HG03097 (cell line): ENCODE data around the gene NACC2.

Source experiments
- ATAC-seq: cut with Tn5 transposase; IDR thresholded peaks from one replicate; pipeline ENCODE4 v1.9.1; 2021; ENCODE audit not compliant: unreplicated experiment, low FRiP score

Gene NACC2

DNA sequence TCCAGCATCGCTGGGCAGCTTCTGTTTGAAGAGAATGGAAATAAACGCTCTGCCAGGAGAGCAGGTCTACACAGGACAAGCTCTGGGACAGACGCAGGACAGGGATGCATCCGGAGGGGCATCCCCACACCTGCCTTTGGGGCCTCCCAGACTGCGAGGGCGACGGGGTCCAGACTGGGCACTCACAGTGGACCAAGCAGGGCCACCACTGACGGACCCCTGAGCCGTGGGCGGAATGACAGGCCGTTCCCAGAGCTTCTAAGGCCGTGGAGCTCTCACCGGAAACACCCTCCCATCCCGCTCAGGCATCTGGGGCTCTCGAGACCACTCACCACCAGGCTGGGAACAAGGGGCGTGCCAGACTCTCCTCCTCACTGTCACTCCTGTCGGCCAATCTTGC, 34.1 kb upstream of the NACC2 start:
- no peak for ATAC-seq

DNA sequence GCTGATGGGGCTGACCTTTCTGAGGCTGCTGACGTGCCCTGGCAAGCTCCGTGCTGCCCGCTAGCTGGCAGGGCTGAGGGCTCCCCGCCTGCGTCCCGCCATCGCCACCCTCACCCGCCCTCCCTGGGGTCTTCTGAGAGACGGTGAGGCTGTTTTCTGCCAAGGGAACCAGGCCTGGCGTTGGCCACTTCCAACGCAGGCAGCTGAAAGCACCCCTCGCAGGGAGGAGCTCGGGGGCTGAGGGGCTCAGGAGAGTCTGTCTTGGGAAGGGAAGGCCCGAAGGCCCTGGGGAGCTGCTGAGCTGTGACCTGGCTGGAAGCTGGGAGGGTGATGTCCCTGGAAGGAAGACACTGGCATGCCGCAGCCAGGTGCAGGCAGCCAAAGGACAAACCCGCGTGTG, 33.3 kb upstream of the NACC2 start:
- no peak for ATAC-seq

DNA sequence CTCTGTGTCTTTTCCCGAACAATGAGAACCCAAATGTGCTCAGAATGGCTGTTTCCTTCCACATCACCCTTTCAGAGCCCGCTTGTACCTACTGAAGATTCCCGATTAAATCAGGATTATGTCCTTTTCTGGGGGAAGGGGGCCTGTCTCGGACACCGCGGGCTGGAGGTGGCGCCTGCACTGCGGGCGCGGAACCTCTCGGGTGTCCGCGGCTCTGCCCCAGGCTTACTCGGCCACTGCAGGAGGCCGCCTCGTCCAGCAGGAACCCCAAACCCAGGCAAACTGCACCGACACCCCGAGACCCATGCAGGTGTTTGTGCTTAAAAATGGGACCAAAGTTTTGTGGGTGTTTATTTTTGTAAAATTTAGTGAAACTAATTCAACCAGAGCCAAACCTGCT, 32.2 kb upstream of the NACC2 start:
- ATAC-seq: no peak

DNA sequence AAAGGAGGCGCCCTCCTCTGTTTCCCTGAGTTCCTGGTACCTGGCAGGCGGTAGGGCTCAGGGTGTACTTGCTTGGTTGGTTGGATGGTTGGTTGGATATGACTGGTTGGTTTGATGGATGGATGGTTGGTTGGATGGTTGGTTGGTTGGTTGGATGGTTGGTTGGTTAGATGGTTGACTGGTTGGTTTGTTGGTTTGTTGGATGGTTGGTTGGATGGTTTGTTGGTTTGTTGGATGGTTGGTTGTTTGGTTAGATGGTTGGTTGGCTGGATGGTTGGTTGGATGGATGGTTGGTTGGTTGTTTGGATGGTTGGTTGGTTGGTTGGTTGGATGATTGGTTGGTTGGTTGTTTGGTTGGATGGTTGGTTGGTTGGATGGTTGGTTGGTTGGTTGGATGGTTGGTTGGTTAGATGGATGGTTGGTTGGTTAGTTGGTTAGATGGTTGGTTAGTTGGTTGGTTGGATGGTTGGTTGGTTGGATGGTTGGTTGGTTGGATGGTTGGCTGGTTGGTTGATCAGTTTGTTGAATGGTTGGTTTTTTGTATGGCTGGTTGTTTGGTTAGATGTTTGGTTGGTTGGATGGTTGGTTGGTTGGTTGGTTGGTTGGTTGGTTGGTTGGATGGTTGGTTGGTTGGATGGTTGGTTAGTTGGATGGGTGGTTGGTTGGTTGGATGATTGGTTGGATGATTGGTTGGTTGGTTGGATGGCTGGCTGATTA, 30.0 kb upstream of the NACC2 start:
- no peak for ATAC-seq

DNA sequence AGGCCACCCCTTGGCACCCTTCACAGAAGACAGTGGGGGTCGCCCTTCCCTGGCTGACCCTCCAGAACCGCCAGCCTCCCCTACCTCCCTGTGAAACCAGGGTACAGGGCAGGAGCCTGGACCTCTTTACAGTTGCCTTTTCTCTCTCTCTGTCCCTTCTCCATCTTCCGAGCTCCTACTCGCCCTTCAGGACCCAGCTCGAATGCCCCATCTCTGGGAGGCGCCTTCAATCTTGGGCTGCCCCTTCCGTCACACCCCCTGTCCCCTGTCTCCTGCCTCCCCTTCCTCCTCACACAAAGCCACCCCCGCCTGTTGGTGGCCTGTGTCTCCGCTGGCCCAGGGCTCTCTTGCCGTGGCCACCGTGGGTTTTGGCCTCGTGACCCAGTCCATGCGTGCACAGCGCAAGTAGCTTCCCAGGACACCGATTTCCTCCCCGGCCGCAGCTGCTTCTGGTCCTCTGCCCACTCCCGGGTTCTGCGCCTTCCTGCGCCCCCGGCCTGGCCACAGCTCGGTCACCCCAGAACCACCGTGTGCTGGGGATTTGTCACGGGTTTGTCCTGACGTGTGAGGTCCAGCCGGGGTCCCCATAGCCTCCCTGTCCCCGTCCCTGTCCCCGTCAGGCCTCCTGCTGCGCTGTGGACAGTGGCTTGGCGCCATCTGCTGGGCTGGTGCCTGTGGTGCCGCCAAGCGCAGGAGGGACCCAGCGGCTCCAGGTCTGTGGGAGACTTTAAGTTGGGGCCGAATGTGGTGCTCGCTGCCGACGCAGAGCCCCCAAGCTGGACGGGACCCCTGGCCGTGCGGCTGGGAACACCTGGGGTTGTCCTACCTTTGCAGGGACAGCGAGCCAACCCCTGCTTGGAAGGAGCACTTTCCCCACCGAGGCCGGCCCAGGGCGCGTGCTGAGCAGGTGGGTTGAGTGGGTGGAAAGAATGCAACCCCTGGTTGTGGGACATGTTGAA, 27.6 kb upstream of the NACC2 start:
- ATAC-seq: no peak

DNA sequence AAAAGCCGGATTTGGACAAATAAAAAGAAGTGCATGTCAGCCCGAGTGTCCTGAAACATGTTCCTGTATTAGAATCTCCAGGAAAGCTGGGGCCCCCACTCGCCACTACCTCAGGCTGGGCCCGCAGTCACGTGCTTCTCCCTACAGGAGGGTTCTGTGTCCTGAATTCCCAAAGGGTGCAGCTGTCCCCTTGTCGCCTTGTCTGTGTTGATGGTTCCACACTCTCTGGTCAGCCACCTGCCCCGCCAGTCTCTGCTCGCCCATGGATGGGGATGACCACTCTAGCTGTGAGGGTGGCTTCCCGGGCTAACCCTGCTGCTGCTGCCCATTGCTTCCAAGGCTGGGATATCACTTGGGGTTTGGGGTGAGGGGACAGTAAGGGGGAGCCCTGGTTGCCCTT, 26.7 kb upstream of the NACC2 start:
- ATAC-seq: no peak

DNA sequence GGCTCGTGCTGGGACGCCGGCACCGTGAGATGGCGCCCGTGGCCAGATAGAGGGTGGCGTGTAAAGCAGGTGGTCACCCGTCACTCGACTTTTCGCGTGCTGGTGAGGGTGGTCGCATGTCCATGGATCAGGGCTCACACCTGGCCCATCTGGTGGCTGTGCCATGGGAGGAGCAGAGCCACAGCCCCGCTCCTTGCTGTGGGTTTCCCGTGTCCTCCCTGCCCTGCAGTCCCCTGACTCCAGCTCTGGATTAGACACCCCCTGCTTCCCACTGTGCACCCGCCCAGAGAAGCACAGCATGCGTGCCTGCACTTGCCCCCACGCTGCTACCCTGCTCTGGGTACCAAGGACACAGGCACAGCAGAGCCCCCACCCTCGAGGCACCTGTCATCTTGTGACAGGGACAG, 25.4 kb upstream of the NACC2 start:
- ATAC-seq: no peak

DNA sequence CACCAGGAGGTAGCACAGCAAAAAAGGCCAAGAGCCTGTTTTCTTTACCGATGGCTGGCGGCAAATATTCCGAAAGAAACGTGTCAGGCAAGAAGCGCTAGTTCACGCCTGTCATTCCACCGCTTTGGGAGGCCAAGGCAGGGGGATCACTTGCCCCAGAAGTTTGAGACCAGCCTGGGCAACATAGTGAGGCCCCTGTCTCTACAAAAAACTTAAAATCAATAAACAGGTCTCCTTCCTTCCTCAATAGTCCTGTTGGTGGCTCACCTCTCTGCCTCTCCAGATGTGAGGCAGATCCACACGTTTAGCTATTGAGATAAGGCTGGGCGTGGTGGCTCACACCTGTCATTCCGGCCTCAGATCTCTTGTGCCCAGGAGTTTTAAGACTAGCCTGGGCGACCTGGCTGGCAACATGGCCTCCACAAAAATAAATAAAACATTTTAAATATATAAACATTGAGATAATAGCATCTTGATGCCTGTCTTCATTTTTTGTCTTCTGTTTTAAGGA, 24.8 kb upstream of the NACC2 start:
- ATAC-seq: no peak

DNA sequence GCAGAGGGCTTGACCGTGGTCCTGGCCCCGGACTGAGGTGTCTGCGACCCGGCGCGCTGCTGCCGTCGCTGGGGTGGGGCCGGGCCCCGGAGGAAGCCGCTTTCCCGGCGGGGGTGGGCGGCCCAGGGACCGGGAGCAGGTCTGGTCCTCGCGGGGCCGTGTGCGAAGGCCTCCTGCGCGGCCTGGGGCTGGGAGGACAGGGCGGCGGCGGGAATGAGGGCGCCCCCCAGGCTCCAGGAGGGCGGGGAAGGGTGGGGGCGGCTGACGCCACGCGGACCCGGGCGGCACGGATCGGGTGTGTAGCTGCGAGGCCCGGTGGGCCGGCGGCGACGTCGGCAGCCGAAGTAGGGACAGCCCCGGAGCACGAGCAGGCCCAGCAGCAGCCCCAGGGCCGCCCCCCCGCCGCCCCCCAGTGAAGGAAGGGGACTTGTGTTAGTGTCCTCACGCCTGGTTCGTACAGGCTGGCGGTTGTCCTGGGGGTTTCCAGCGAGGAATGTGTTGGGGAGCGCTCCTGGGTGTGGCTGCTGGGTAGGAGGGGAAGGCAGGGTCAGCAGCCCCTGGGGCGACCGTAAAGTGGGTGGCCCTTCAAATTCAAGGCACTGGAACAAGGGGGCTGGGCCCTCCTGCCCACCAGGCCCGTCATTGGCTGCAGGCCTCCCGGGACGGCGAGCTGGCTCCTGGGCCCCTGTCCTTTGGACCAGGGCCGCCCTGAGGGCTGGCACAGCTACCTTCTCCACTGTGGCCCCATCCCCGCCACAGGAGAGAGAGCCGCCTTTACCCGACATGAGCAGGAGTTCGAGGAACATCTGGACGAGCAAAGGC, 24.2 kb upstream of the NACC2 start:
- ATAC-seq: no peak

DNA sequence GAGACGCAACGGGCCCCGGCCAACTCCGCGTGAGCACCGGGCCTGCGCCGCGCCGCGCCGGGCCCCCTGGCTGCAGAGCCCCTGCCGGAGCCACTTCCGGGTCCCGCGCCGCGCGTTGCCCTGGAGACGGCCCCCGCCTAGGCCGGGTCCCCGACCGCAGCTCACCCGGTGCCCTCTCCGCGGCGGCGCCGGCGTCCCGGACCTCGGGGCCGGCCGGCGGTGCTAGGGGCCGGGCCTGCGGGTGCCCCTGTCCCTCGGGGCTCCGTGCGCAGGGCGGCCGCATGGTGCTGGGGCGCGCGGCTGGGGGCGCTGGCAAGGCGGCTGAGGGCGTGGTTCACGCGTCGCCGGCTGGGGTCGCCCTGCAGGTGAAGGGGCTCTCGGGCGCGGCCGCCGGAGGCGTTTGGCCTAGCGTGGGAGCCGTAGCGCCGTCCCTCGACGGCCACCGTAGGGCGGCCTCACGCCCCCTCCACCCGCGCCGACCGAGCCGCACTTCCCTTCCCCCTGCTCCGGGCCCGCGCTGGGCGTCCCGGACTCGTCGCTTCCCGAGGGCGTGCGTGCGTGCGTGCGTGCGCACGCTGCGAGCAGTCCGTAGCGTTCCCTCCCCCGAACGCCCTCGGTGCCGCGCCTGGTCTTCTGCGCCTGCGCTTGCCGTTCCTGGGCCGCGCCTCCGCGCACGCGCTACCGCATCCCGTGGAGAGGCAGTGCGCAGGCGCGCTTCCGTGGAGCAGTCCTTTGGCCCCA, 23.4 kb upstream of the NACC2 start, which contains the start of gene TMEM250:
Gene TMEM250, minus strand, starts transcription at position 556 of the 741 bp plus-strand sequence. CDS start 1,975 bp downstream, outside the sequence.
- ATAC-seq: peak; percentile 67

DNA sequence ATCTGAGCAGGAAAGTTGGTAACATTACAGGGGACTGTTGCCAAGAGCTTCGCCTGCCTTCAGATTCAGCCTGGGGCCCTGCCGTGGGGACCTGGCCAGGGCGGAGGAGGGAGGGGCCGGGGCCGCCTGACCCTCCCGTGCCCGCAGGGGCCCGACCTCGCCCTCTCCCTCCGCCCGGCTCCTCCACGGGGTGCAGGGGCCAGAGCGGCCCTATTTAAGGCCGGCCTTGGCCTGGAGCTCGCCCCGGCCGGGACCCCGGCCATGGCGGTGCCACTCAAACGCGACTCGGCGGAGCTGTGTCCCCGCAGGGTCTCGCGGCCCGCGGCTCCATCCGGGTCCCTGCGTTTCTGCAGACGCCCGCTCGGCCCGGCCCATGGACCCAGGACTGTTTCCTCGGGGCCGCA, 22.8 kb upstream of the NACC2 start:
- peak; percentile 6 for ATAC-seq

DNA sequence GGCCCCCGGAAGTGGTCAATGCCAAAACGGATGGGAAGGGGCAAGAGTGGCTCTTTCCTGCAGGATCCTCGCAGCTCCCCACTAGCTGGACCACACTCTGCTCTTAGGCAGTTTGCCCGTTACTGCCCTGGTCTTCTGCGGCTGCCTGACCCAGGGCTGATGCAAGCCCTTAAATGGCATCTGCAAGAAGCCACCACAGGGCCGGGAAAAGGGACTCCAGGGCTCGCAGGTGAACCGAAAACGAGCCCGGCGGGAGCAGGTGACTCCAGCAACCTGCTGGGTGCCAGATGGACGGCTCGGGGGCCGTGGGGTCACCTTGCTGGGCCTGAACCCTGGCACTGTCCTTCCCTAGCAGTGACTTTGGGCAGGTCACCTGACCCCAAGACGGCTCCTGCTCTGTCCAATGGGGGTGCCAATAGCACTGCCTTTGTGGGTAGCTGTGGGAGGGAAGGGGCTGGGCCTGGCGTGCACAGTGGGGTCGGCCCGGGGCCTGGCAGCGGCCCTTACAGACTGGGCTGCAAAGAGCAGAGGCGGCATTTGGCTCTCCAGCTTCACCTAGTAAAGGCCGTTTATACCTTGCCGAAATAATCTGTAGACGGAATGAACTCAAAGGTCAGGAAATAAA, 22.3 kb upstream of the NACC2 start:
- ATAC-seq: peak; percentile 1

DNA sequence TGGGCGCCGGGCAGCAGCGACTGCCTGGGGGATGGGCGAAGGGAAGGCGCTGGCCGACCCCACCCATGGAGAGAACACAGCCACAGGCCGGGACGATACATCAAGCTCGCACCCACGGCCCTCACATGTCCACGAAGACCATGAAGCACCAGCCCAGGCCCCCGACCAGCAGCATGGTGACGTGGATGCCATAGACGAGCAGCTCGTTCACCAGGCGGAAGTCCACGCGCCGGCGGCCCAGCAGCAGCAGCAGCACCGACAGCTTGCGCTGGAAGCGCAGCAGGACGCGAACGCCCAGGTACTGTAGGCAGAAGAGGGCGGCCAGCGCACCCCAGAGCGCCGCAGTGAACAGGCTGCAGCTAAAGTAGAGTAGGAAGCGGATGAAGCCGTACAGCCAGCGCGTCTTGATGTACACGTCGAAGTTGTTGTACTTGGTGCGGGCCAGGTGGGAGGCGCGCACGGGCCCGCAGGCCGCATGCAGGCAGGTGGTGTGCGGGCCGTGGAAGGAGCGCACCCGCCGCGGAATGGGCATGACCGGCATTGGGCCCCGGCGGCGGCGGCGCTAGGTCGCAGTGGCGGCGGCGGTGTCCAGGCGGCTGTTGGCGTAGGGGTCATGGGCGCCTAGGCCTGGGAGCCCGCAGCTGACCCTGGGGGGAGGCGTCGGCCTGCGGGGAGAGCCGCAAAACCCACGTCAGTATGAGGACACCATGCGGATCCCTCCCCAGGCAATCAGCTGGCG, 21.4 kb upstream of the NACC2 start:
- ATAC-seq: no peak

DNA sequence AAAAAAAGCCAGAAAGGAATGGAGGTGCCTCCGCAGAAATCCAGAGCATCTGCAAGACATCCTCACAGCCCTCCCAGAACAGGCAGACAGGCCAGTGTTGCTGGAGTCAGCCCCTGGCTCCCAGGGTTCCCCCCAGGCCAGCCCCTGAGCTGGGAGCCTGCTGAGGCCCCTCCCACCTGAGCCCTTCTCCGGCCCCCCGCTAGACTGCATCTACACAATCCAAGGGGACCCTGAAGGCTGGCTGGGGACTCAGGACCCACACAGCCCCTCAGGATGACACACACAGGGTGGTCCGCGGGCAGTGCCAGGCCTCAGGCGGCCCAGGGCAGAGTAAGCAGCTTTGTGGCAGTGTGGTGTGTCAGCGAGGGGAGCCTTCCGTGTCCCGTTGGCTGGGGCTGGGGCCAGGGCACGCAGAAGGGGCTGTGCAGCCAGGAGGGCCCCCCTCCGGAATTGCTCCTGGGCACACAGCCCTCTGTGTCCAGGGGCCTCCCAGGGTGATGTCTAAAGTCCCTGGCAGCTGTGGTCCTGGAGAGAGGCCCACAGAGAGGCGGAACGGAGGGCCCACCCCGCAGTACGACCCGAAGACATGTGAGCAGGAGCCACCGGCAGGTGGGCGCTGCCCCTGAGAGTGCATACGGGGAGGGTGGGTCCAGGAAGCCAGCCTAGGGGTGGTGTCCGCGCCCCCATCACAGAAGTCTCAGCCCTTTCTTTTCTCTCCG, 20.7 kb upstream of the NACC2 start:
- no peak for ATAC-seq

DNA sequence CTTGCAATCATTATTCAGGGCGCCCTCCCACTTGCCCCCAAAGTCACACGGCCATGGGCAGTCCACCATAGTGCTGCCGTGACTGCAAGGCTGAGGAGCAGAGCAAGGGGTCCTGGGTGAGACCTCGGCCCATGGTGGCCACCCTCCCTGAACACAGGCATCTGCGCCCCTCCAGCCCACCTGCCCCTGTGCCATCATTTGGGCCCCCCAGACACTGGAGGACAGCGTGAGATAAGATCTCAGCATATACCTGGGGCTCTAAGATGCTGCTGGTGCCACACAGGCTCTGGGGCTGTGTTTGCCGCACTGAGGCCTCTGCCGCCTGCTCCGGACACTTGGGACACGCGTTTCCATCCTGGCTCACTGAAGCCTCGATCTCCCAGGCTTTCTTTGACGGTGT, 20.1 kb upstream of the NACC2 start:
- ATAC-seq: no peak

DNA sequence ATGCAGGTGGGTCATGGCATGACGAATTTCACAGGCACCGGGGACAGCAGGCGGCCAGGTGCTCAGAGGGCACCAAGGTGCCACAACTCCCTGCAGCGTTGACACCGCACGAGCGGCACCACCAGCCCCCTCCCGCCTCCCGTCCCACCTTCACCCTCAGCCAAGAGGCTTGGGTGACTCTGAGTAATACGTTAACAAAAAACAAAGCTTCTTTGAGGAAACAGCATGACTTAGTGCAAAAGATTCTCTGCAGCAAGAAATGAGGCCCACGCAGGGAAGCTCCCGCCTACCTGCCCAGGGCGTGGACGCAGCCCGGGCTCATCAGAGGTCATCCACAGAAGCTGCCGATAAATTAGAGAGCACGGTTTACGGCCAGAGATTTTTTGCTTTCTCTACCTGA, 19.5 kb upstream of the NACC2 start:
- ATAC-seq: no peak

DNA sequence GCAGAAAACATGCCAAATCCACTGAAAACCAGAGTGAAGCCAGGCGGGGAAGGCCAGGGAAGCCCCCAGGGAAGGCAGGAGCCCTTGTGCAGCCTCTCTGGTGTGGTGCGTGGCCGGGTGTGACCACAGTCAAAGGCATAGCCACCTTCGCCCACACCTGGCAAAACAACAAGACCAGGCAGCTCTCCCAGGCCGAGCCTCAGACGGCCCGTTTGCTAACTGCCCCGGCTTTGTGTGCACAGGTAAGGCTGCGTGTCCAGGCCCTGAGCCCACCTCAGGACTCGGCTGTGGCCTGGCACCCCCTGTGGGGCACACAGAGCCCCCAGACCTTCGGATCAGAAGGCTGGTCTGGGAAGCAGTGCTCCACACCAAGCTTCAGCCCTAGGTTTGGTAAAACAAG, 17.5 kb upstream of the NACC2 start:
- ATAC-seq: no peak

DNA sequence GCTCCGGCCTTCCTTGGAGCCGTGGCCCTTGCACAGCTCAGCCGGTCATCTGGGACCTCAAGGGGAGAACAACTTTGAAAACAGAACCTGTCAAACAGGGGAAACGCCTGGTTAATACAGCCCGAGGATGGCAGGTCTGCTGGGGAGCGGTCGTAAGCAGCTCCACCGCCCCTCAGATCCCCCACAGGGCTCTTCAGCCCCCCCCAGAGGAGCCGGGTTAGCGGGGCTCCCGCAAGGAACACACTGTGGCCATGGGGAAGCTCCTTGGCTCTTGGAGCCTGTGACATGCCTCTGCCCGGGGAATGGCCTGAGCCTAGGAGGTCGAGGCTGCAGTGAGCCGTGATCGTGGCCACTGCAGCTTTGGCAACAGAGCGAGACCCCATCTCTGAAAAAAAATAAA, 16.8 kb upstream of the NACC2 start:
- no peak for ATAC-seq
